Thoracic aorta (tissue), 2 donors: ENCODE results near the gene GJB6. TPM values are rescaled to one million over a fixed set of nuclear protein-coding genes. Genes with fewer than 3 reads are reported as not detected.

Experiments
- ATAC-seq: fragments of 150-250 bp; one replicate; pipeline ENCODE4 v1.8.0; 2017; ENCODE audit warnings: low read depth; ENCODE audit not compliant: insufficient number of reproducible peaks, low FRiP score
- DNase-seq: peaks from one replicate; pipeline ENCODE4 v3.0.0-alpha.2; 2020; ENCODE audit warnings: low spot score
- H3K27ac ChIP-seq, 2 donors: fragments of 200-600 bp; sonication (generic); 1 replicate in 1 of 2; 2 replicates in 1 of 2; pipeline ENCODE4 v1.5.1; 2016; ENCODE audit warnings: mild to moderate bottlenecking in 2 of 2, moderate library complexity in 2 of 2
- H3K27me3 ChIP-seq: fragments of 200-600 bp; sonication (generic); replicated peaks from 2 replicates; pipeline ENCODE4 v1.6.0; 2016; ENCODE audit warnings: mild to moderate bottlenecking; ENCODE audit not compliant: insufficient read depth
- H3K36me3 ChIP-seq: fragments of 200-600 bp; sonication (generic); one replicate; pipeline ENCODE4 v1.5.1; 2016
- H3K4me1 ChIP-seq, 2 donors: fragments of 200-600 bp; sonication (generic); 1 replicate in 1 of 2; 2 replicates in 1 of 2; pipeline versions ENCODE4 v1.5.1 to v1.6.0; 2016; ENCODE audit warnings: low read depth in 2 of 2, mild to moderate bottlenecking in 1 of 2; ENCODE audit not compliant: control insufficient read depth in 1 of 2
- H3K4me3 ChIP-seq: fragments of 200-600 bp; sonication (generic); 2 replicates; pipeline ENCODE4 v1.5.1; 2016; ENCODE audit warnings: mild to moderate bottlenecking
- H3K9me3 ChIP-seq: fragments of 200-600 bp; sonication (generic); 2 replicates; pipeline ENCODE4 v1.5.1; 2016
- CTCF ChIP-seq: fragments of 200-600 bp; sonication (generic); IDR thresholded peaks from one replicate; pipeline ENCODE4 v1.5.1; 2019; ENCODE audit warnings: antibody characterized with exemption
- total RNA-seq, 2 donors: library from RNA; depleted of rRNA; stranded (reverse); fragments of >200 nt; gene quantifications; one replicate each; pipeline versions ENCODE4 v1.1.0 to v1.2.3, GENCODE V29; 2016

GJB6 gene
- total RNA-seq, 2 donors from 2014 or later, result not detected

- DNase-seq, result no peak
These were observed 4.8 kb downstream of the GJB6 start for GRCh38 chr13:20227288-20227687.

GRCh38 chr13:20222553-20222952, 9.6 kb downstream of the GJB6 start:
- Histone ChIP-seq H3K27me3 (no peaks in the 10 kb centered on the region), H3K4me1 (no peaks in the 10 kb centered on the region), H3K36me3 (no peaks in the 10 kb centered on the region), H3K9me3 (no peaks in the 10 kb centered on the region), H3K27ac (no peak overlapping the region), H3K4me3 (no peak overlapping the region)
- DNase-seq (no peak), ATAC-seq (no peak)
- no peak for TF ChIP-seq CTCF

More at GRCh38 chr13:20227288-20227687, 4.8 kb downstream of the GJB6 start:
- no peak for ATAC-seq
- H3K4me1 ChIP-seq, result peaks cover 0 to 7% of the 10 kb centered on the region in 2 donors
- H3K9me3 ChIP-seq, result no peaks in the 10 kb centered on the region
- H3K4me3 ChIP-seq, result no peak overlapping the region
- no peak overlapping the region for H3K27ac ChIP-seq
- peaks cover 10% of the 10 kb centered on the region for H3K27me3 ChIP-seq
- TF ChIP-seq CTCF, result no peak
- H3K36me3 ChIP-seq, result no peaks in the 10 kb centered on the region

- no peak for TF ChIP-seq CTCF
- no peaks in the 10 kb centered on the region for H3K9me3 ChIP-seq
- ATAC-seq, result no peak
- no peak overlapping the region for H3K27ac ChIP-seq
- H3K4me3 ChIP-seq, result no peak overlapping the region
- H3K27me3 ChIP-seq, result no peaks in the 10 kb centered on the region
- H3K4me1 ChIP-seq, result no peaks in the 10 kb centered on the region
- DNase-seq, result no peak
- H3K36me3 ChIP-seq, result no peaks in the 10 kb centered on the region
These were observed 10.3 kb downstream of the GJB6 start for GRCh38 chr13:20221772-20222171.

GRCh38 chr13:20219577-20219976, 12.5 kb downstream of the GJB6 start:
- no peak for DNase-seq
- TF ChIP-seq CTCF, result no peak

GRCh38 chr13:20217168-20217567, 15.0 kb downstream of the GJB6 start:
- DNase-seq (no peak), ATAC-seq (no peak)
- Histone ChIP-seq H3K27me3 (no peaks in the 10 kb centered on the region), H3K27ac (no peak overlapping the region), H3K4me1 (no peaks in the 10 kb centered on the region), H3K36me3 (no peaks in the 10 kb centered on the region), H3K4me3 (no peak overlapping the region), H3K9me3 (no peaks in the 10 kb centered on the region)
- no peak for TF ChIP-seq CTCF

More at GRCh38 chr13:20219577-20219976, 12.5 kb downstream of the GJB6 start:
- no peaks in the 10 kb centered on the region for H3K27me3 ChIP-seq
- no peak for ATAC-seq
- H3K4me3 ChIP-seq, result no peak overlapping the region
- H3K36me3 ChIP-seq, result no peaks in the 10 kb centered on the region
- no peaks in the 10 kb centered on the region for H3K9me3 ChIP-seq
- no peaks in the 10 kb centered on the region for H3K4me1 ChIP-seq
- H3K27ac ChIP-seq, result no peak overlapping the region
